Bone marrow (tissue), 2 donors: ENCODE results near the gene APEH.

Experiments used
- DNase-seq, 2 donors: peaks; one replicate each; lab custom pipeline; 2025; lab: John Stamatoyannopoulos, UW

Gene APEH

DNA sequence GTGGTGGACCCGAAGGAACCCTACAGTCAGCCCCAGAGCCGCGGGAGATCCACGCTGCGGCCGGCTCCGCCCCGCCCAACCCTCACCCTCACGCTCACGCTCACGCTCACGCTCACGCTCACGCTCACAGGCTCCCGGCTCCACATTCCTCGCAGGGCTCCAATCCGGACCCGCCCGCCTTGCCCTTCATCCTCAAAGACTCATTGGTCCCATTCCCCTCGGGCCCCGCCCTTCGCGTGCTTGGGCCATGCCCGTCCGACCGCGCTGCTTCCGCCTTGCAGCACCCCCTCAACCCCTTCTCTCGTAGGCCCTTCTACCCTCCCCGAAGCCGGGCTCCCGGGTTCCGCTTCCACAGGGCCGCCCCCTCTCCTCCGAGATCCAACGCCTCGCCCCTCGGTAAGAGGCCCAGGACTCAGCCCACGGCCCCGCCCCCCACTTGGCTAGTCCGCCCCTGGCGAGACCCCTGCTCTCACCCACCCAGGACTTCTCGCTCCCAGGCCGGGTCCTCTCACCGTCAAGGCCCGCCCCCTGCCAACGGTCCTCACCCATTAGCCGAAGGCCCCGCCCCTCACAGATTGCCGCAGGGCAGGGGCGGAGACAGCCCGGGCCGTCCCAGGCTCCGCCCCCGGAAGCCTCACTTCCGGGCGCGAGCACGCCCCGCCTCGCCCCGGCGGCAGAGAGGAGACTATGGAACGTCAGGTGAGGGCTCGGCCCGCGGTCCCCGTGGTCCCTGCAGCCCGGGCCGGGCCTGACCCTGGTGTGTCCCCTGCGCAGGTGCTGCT, at the start of gene APEH:
APEH (plus strand) TSS at position 637 of the 782 bp plus-strand sequence; CDS start at position 688, 51 bp downstream.
- no peak for DNase-seq

DNA sequence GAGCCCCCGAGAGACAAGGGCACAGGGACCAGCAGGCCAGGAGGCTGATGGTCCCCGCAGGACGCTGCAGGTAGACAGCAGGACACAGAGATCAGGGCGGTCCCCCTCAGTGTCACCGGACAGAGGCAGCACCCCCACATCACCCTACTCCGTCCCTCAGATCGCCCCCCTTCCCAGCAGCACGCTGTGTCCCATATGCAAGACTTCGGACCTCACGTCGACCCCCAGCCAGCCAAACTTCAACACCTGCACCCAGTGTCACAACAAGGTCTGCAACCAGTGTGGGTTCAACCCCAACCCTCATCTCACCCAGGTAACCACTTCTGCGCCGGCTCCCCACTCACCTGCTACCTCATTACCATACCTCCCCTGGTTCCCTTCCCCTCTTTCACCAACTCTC, 49.1 kb upstream of the APEH start:
- DNase-seq: no peak

DNA sequence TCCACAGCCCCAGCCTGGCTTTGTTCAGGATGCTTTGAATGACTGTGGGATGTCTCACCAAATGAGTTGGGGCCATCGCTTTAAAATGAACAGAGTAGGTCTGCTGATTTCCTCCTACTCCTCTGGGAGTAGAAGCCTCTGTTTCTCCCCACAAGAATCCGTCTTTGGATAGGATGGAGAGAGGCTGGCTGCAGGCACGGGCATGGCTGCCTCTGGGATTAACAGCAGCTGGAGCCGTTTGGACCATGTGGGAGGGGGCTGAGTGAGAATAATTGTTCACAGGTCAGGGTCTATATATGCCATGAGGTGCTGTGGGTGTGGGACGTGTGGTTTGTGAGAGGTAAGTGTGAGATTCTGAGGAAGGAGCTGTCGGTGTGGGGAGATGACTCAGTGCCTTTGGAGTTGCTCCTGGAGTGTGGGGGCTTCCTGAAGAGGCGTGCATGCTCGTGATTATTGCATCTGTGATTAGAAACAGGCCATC, 48.0 kb upstream of the APEH start:
- no peak for DNase-seq

DNA sequence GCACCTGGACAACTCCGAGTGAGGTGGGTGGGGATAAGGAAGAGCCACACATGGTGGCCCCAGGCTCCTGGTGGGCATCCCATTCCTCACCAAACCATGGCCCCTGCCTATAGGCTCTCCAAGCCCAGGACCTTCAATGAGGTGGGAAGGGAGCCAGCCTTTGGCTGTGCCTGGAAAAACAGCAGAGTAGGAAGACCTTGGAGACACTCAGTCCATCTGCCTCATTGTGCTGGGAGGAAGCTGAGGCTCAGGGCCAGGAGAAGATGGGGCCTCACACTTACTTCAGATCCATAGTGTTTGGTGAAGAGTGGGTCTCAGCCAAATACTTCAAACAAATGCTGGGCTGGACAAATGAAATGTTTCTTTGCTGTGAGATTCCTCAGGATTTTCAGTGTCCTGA, 47.4 kb upstream of the APEH start:
- no peak for DNase-seq

DNA sequence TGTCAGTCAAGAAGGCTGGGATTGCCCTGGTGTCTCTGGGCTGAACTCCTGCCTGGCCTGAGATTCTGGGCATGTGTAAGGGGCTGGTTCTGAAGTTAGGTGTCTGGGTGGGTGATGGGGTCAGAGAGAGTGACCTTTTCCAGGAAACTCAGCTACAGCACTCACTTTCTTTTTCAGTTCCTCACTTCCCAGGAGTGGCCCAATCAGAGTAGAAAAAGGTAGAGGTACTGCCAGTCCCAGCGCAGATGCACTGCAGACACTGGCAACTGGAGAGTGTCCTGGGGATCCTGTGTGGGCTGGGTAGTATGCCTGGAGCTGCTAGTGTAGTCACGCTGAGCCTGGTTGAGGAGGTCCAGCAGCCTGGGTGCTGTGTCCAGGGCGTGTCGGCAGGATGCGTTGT, 46.5 kb upstream of the APEH start:
- no peak for DNase-seq

DNA sequence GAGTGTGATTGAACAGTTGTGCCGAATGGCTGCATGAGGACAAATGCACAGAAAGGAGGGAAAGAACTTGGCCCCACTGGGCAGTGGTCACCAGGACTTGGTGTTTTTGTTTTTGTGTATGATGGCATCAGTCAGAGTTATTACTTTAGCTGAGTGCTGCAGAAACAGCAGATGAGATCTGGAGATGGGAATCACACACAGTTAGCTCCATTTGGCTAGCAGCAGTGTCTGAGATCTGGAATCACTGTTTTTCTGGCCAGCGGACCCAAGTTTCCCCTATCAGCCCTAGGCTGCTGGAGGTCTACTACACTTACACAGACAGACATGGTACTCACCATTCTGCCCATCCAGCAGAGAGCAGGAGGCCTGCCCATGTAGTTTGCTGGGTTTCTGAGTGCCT, 45.9 kb upstream of the APEH start:
- DNase-seq: no peak

DNA sequence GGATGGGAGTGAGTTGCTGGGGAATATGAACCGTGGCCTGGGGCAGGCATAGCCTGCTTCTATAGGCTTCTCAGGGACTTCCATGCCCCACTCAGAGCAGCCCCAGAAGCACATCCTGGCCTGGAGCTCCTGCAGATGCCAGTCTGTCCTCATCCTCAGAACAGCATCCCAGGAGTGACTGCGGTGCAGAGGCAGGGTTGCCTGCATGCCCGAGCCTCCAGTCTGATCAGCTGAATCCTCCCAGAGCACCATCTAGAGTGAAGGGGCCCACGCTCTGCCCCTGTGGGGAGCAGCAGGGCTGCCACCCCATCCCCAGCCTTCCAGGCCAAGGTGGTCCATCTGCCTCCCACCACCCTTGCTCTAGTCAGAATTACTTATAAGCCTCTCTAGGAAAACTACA, 44.7 kb upstream of the APEH start:
- DNase-seq: no peak

DNA sequence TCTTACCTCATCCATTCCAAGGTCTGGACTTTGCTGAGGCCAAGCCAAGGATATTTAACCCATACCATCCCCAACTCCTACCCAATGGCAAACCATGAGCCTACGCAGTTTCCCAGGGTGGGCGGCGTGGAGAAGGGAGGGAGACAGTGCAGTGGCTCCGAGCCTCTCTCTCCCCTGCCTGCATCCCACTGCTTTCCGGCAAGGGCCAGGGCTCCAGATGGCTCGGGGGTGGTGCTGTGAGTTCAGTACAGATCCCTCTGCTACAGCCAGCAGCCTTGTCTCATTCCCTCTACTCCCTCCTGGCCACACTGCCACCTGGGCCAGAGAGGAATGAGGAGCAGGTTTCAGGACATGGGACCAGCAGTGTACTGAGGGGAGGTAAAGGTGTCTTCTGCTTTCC, 44.3 kb upstream of the APEH start:
- no peak for DNase-seq

DNA sequence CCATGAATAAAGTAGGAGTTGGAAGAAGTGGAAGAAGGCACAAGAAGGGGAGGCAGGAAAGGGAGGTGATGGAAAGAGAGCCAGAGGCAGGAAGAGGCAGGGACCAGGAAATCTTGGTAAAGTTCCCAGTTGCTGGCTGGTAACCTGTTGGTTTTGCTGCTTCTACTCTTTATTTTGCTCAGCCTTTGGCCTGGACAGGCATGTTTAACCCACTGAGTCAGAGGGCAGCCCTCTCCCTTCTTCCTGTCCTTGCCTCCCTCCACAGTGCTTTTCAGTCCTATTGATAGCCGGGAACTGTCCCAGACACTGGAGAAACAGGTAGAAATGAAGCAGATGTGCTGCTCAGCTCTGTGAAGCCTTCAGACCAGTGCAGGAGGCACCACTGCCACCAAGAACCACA, 43.4 kb upstream of the APEH start:
- no peak for DNase-seq

DNA sequence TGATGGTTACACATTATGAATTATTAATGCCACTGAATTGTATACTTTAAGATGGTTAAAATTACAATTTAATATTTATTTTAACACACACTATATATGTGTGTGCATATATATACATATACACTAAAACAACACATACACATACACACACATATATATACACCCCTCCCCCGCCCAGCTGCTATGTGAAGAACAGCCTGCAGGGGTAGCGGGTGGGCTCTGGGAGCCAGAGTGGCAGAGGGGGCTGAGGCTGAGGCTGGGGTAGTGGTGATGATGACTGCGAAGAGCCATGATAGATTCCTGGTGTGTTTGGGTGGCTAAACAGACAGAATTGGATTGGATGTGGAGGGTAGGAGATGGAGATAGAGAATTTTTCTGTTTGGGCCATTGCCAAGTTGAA, 39.4 kb upstream of the APEH start:
- no peak for DNase-seq

DNA sequence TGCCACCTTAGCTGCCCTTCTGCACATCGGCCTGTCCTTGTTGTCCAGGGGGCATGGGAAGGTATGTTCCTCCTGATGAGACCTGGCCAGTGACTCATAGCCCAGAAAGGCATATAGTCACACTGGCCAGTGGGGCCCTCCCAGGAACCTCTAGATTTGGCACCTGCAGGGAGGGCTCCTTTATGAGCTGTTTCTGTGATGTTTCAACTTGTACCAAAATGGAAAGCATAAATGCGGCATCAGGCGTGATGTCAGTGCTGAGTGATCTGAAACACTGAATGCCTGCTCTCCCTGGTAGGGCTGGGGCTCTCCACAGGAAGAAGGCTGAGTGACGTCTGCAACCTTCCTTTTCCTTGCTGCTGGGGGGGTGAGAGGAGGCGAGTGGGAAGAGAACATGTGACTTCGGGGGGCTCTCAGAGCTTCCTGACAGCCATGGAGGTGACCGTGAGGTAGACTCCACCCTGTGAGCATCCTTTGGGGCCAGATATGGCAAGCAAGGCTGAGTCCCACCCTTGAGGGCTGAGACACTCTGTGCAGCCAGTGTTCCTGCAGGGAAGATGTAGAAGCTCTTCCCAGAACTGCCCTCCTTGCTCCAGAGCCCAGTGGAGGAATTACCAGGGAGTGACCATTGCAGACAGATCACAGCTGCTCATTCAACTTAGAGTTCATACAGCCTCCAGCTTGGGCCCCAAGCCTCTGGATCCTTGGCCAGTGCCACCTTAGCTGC, 37.1 kb upstream of the APEH start:
- DNase-seq: no peak

DNA sequence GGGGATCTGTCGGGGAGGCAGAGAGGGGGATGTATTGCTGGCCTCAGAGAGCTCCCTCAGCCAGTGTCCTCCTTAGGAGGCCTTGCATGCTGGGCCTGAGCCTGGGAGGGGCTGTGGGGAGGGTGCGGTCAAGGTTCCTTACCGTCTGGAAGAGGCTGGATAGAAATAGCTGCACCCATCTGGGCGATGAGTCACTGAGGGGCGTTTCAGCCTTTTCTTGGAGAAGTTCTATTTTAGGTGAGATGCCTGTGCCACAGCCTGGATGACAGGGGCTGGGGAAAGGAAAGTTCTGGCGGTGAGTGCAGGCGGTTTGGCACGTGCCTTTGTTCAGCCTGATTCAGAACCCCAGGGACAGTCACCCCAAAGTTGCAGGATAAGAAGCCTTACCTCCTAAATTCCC, 35.7 kb upstream of the APEH start:
- DNase-seq: peak in 1 of 2 donors; percentile 20

DNA sequence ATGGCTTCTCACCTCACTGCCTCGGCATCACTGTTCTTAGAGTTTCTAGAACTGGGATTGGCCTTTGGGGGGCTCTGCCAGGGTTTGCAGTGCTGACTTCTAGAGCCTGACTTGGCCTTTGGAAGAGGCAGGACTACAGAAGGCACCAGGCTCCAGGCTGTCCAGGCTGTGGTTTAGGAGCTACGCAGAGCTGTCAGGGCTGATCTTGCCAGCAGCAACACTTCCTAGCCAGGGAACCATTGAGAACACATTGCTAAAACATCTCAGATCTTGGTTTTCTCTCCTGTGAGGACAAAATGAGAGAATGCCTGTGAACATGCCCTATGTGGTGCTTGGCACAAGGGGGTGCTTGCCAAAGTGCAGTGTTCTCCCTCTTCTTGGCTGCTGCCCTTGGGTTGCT, 34.6 kb upstream of the APEH start:
- DNase-seq: no peak

DNA sequence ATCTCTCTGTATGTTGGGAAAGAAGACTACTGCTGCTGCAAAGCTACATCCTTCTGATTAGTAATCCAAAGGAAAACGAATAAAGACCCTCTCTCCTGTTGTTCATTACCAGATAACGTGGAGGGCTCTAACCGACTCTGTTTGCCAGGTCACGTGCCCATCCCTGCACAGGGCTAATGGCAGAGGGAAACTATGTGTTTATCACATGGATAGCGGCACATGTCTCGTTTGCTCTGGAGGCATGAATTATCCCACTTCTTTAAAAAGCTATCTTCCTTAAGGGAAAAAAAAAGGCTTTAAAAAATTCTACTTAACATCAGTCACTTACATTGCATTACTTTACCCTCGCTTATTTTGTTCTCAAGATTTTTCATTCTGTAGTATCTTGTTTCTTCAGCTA, 32.9 kb upstream of the APEH start:
- DNase-seq: no peak

DNA sequence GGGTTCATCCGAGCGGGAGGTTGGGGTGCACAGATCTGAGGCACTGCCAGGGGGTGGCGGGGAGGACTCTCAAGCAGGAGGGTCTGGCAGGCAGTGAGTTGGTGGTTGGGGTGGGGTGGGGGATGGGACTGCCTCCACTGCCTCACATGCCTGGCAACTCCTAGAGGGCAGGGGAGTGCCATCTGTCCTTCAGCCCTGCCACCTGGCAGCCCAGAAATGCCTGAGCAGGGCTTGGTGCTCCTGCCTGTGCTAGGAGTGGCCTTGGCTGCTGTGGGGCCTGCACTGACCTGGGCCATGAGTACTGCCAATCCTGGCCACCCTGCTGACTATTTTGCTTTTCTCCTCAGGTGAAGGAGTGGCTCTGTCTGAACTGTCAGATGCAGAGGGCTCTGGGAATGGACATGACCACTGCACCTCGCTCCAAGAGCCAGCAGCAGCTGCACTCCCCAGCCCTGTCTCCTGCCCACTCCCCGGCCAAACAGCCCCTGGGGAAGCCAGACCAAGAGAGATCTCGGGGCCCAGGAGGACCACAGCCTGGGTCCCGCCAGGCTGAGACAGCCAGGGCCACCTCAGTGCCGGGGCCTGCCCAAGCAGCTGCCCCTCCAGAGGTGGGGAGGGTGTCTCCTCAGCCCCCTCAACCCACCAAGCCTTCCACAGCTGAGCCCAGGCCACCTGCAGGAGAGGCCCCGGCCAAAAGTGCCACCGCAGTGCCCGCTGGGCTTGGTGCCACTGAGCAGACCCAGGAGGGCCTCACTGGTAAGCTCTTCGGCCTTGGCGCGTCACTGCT, 32.0 kb upstream of the APEH start:
- no peak for DNase-seq

DNA sequence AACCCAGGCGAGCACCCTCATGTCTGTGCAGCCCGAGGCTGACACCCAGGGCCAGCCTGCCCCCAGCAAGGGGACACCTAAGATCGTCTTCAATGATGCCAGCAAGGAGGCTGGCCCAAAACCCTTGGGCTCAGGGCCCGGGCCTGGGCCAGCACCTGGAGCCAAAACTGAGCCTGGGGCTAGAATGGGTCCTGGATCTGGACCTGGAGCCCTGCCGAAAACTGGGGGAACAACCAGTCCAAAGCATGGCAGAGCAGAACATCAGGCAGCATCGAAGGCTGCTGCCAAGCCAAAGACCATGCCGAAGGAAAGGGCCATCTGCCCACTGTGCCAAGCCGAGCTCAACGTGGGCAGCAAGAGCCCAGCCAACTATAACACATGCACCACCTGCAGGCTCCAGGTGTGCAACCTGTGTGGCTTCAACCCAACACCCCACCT, 31.4 kb upstream of the APEH start:
- DNase-seq: no peak

DNA sequence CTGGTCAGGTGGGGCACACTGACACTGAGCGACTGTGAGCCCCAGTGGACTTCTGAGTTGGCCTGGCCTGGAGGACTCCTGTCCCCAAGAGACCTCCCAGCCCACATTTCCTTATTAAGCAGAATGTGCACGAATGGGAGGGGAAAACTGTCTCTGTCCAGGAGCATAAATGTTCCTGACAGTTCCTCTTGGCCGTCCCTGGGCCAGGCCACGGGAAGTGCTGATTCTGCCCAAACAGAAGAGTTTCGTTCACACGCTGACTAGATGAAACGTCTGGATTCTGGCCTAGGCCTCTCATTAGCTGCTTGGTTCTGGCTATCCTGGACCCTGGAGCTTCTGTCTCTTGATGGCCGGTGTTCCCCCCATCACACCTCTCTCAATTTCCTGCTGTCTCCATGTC, 29.5 kb upstream of the APEH start:
- DNase-seq: no peak

DNA sequence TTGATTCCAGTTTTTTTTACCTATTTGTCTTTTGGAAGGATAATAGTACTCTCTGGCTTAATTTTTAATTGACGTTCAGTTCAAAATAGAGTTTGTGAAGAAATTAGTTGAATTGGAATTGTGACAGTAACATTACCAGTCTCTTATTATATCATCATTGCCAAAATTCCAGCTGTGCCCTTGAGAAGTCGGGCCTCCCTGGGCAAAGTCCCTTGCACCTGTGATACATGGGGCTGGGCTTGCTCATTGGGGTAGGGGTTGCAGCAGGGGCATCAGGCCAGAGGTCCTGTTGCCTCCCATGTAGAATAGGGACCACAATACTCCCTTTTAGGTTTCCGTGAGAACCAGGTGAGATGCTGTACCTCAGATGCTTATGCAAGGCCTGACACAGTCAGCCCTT, 27.9 kb upstream of the APEH start:
- DNase-seq: no peak

DNA sequence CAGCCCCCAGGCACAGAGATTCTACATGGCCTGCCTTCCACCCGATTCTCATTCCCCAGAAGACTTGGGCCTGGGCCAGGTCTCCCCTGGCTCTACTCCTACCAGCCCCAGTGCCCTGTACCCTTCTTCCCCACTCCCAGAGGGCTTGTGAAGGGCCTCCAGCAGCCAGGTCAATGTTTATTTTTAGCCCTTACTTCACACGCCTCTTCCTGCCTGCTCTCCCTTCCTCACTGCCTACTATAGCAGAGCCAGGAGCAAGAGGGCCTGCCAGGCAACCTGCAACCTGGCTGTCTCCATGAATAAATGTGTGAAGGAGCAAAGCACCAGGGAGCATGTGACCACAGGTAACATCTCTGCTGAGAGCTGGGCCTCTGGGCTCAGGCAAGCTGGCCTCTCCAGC, 26.4 kb upstream of the APEH start:
- no peak for DNase-seq

DNA sequence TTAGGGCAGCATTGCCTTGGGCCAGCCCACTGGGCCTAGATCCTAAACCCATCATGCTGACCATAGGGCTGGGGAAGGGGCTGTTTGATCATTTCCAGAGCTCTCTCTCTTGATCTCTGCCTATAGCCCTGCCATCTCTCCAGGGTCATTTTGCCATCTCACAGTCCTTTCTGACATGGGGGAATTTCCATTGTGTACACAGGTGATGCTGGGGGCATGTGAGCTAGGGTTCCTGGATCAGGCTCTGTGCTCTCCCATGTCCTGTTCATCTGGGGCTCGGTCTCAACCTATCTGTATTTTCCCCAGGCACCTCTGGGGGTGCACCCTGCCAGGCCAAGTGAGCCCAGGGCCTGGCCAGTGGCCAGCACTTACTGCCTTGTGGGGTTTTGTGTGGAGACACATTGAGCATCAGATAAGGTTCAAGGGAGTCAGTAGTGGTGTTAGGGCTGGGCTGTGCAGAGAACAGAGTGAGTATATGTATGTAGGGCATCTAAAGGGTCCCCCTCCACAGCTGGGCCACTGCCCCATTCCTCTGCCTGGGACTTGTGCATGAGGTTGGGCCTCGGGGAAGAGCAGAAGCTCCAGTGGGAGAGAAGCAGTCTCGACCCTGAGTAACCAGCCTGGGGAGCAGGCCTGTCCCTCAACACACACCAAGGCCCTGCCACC, 25.7 kb upstream of the APEH start:
- DNase-seq: no peak

DNA sequence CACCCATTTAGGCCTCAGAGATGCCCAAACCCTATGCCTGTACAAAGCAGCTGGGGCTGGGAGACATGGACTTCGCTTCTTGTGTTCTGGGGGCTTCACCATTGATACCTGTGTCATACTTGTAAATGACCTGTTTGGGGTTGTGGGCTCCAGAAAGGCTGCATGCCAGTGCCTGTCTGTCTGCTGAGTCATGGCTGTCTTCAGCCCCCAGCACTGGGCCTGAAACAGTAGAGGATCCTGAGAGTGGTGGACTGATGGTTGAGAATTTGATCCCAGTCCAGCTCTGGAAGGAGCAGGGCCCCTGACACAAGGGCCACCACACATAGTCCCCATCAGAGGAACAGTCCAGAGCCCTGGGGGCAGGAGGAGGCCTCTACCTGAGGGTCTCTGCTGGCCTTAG, 24.6 kb upstream of the APEH start:
- DNase-seq: no peak

DNA sequence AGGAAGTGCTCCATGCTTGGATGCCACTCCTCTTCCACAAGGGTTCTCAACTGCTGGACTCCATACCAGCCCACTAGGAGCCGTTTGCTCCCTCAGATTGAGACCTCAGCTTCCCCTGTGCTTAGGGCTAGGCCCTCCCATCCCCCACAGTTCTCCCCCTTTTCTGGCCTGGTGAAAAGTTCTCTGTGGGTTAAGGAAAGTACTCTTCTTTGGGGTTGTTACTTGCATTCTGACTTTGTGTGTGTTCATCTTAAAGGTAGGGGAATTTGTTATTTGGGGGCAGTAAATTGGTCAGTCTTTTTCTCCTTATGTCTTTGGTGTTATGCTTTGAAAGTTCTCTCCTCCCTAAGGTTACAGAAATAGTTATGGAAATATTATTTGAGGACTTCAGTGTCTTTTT, 24.0 kb upstream of the APEH start:
- no peak for DNase-seq
